Tibial nerve (tissue), 3 donors: ENCODE results near the gene DPP4.

Experiments used
- POLR2A ChIP-seq, 2 donors: fragments of 450-650 bp; IDR thresholded peaks; one replicate each; pipeline ENCODE4 v1.6.1; 2017; ENCODE audit warnings: antibody characterized with exemption in 2 of 2, mild to moderate bottlenecking in 2 of 2, moderate library complexity in 2 of 2
- TF ChIP-seq, protein P1 (sequence below), 5 experiments: fragments of 200-600 bp in 3 of 5; fragments of 450-650 bp in 2 of 5; sonication (generic) in 3 of 5; IDR thresholded peaks; one replicate each; pipeline ENCODE4 v1.5.1; 2016 to 2019; ENCODE audit warnings: antibody characterized with exemption in 5 of 5, mild to moderate bottlenecking in 3 of 5, moderate library complexity in 2 of 5

- TF ChIP-seq, protein P1, sequence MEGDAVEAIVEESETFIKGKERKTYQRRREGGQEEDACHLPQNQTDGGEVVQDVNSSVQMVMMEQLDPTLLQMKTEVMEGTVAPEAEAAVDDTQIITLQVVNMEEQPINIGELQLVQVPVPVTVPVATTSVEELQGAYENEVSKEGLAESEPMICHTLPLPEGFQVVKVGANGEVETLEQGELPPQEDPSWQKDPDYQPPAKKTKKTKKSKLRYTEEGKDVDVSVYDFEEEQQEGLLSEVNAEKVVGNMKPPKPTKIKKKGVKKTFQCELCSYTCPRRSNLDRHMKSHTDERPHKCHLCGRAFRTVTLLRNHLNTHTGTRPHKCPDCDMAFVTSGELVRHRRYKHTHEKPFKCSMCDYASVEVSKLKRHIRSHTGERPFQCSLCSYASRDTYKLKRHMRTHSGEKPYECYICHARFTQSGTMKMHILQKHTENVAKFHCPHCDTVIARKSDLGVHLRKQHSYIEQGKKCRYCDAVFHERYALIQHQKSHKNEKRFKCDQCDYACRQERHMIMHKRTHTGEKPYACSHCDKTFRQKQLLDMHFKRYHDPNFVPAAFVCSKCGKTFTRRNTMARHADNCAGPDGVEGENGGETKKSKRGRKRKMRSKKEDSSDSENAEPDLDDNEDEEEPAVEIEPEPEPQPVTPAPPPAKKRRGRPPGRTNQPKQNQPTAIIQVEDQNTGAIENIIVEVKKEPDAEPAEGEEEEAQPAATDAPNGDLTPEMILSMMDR (IDR thresholded peaks at IDR 0.05) = no peak
- no peak for TF ChIP-seq POLR2A (IDR thresholded peaks at IDR 0.05)
These were observed 44.6 kb downstream of the DPP4 start for GRCh38 chr2:162029287-162029901.
